Astrocyte of the spinal cord (primary cell): Measurements from ENCODE around the gene BLCAP.
"Not testable (repeated sequence)": the region's sequence is repeated elsewhere in the genome, so short reads cannot be mapped to it uniquely, and the experiment has no call there.

Experiments
- DNase-seq: peaks from one replicate; pipeline ENCODE4 v3.0.0; 2011; ENCODE audit warnings: low read depth, low spot score
- H3K4me3 ChIP-seq: 2 replicates; pipeline ENCODE4 v1.5.1; 2011; ENCODE audit warnings: low read depth, mild to moderate bottlenecking, low read length, moderate library complexity
- in situ Hi-C: cut with HindIII; loops from 2 replicates; pipeline ENCODE4 v1.10.0; 2017; ENCODE audit warnings: low sequenced_read_pairs
- TF ChIP-seq, protein P1 (sequence below): IDR thresholded peaks from 2 replicates; pipeline ENCODE4 v1.5.1; 2012; ENCODE audit warnings: low read depth, mild to moderate bottlenecking, low read length, inconsistent platforms

The BLCAP gene

DNA sequence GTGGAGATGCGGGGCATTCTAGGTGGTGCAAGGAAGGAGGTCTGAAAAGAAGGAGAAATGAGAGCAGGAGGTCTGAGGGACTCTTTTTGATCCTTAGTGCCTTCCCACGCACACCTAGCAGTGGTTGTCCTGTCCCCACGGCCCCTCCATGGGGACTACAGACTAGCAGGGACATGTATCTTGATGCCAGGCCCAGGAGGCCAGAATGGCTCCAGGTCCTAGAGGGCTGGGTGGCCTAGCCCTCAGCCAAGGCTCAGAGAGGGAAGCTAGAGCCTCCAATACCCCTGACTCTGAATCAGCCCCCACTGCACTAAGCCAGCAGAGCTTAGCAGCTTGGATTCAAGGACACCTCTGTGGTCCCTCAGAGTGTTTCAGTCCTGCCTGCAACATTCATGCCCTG is 16.7 kb upstream of the BLCAP start:
- no peak overlapping the region for H3K4me3 ChIP-seq
- in situ Hi-C loops, result no loop called here
- TF ChIP-seq, protein P1, sequence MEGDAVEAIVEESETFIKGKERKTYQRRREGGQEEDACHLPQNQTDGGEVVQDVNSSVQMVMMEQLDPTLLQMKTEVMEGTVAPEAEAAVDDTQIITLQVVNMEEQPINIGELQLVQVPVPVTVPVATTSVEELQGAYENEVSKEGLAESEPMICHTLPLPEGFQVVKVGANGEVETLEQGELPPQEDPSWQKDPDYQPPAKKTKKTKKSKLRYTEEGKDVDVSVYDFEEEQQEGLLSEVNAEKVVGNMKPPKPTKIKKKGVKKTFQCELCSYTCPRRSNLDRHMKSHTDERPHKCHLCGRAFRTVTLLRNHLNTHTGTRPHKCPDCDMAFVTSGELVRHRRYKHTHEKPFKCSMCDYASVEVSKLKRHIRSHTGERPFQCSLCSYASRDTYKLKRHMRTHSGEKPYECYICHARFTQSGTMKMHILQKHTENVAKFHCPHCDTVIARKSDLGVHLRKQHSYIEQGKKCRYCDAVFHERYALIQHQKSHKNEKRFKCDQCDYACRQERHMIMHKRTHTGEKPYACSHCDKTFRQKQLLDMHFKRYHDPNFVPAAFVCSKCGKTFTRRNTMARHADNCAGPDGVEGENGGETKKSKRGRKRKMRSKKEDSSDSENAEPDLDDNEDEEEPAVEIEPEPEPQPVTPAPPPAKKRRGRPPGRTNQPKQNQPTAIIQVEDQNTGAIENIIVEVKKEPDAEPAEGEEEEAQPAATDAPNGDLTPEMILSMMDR, result no peak
- no peak for DNase-seq

DNA sequence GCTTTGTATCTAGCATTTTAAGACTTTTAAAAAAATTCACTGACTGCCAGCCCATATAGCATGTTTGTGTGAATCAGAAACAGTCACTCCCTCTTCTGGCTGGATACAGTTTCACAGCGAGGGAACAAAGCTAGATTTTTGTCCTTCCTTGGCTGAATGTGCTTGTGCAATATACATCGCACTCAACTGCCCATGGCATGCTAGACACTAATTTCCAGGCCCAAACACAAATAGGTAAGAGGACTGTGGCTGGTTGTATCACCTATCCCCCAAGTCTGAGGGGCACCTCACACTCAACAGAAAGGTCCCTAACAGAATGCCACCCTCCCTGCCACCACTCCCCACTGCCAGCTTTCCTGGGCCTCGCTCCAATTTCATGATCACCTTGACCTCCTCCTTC is 16.2 kb upstream of the BLCAP start:
- no peak for DNase-seq
- TF ChIP-seq, protein P1, result peak; percentile 54
- in situ Hi-C loops, result no loop called here
- H3K4me3 ChIP-seq, result no peak overlapping the region

DNA sequence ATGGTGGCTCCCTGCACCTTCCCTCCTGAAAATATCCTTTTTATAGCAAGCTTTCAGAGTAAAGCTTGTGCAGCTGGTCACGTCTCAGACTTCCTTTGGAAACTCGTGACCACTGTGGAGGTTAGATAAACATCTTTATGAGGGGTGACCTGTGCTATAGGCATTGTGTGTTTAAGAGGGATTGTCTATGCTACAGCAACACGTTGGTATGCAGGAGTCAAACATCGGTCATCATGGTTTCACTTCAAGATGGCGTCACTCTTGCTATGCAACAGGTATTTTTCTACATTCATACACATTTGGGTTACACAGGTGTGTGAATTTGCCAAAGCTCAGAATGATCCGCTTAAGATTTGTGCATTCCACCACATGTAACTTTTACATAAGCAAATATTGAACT is 14.6 kb upstream of the BLCAP start:
- DNase-seq, result no peak
- in situ Hi-C loops, result no loop called here
- no peak overlapping the region for H3K4me3 ChIP-seq
- TF ChIP-seq, protein P1, result no peak

DNA sequence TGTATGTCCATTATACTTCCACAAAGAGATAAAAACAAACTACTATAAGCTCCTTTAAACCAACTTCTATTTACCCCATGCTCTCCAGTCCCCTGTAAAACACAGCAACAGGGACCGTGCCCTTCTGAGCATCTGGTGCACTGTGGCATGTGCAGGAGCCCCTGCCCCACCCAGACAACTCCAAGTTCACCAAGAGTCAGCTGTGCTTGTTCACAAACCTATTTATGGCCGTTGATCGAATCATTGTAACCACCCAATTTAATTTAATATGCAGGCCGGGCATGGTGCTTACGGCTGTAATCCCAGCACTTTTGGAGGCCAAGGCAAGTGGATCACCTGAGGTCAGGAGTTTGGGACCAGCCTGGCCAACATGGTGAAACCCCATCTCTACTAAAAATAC is 13.7 kb upstream of the BLCAP start:
- no peak for DNase-seq
- H3K4me3 ChIP-seq, result no peak overlapping the region
- in situ Hi-C loops, result no loop called here
- TF ChIP-seq, protein P1, result no peak

DNA sequence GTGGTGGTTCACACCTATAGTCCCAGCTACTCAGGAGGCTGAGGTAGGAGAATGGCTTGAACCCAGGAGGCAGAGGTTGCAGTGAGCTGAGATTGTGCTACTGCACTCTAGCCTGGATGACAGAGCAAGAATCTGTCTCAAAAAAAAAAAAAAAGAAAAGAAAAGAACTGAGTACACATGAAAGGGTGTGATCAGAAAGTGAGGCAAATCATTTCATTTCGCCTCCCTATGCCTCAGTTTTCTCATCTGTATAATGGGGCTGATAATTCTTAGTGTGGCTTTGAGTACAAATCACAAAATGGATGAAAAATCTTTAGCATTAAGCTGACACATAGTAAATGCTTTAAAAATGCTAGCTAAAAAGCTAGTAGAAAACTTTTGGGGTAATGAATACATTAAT is 13.2 kb upstream of the BLCAP start:
- H3K4me3 ChIP-seq, in situ Hi-C loops, DNase-seq: not testable (repeated sequence)

DNA sequence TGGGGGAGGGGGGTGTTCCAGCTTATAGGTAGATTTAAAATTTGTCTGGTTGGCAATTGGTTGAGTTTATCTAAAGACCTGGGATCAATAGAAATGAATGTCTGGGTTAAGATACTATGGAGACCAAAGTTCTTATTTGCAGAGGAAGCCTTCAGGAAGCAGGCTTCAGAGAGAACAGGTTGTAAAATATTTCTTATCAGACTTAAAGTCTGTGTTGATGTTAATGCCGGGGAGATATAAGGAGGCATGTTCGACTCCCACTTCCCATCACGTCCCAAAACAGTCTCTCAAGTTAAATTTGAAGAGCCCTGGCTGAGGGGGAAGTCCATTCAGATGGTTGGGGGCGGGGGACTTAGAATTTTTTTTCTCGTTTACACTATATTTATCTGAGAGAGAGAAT is 12.3 kb upstream of the BLCAP start:
- H3K4me3 ChIP-seq, result no peak overlapping the region
- in situ Hi-C loops, result no loop called here
- DNase-seq, result no peak
- TF ChIP-seq, protein P1, result no peak

DNA sequence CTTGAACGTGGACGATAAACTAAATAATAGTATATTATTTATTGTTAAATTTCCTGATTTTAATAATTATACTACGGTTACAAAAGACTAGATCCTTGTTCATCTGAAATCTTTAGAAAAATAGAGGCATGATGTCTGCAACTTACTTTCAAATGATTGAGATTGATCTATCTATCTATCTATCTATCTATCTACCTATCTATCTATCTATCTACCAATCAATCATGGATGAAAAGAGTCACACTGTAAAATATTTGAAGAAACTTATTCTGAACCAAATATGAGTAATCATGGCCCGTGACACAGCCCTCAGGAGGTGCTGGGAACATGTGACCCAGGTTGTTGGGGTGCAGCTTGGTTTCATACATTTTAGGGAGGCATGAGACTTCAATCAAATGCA is 11.7 kb upstream of the BLCAP start:
- DNase-seq, result no peak
- TF ChIP-seq, protein P1, result no peak
- in situ Hi-C loops, result no loop called here
- no peak overlapping the region for H3K4me3 ChIP-seq
